HG03139 (cell line): ENCODE data around the gene AKNAD1.

Experiments used
- ATAC-seq: cut with Tn5 transposase; IDR thresholded peaks from one replicate; pipeline ENCODE4 v1.9.1; 2021; ENCODE audit not compliant: unreplicated experiment

Gene AKNAD1

DNA sequence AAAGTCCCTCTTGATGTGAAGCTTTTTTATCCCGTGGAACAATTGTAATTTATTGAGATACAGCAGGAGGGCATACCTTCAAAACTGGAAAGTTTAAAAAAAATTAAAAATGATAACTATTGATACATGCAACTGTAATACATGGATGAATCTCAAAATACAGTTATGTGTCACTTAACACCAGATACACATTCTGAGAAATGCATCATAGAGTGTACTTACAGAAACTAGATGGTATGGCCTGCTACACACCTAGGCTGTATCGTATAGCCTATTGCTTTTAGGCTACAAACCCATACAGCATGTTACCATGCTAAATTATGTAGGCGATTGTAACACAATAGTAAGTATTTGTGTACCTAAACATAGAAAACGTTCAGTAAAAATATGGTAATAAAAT lies 7.1 kb upstream of the AKNAD1 start:
- ATAC-seq: no peak

GRCh38 chr1:108862698-108863477 lies 6.0 kb upstream of the AKNAD1 start:
- ATAC-seq: no peak

- ATAC-seq: no peak
These were observed 5.2 kb upstream of the AKNAD1 start for GRCh38 chr1:108862017-108862610.

GRCh38 chr1:108861566-108861965 lies 4.7 kb upstream of the AKNAD1 start:
- ATAC-seq: no peak

- no peak for ATAC-seq
These were observed 3.5 kb upstream of the AKNAD1 start for GRCh38 chr1:108860190-108860907.

GRCh38 chr1:108858230-108858950 lies 1.5 kb upstream of the AKNAD1 start:
- ATAC-seq: no peak

DNA sequence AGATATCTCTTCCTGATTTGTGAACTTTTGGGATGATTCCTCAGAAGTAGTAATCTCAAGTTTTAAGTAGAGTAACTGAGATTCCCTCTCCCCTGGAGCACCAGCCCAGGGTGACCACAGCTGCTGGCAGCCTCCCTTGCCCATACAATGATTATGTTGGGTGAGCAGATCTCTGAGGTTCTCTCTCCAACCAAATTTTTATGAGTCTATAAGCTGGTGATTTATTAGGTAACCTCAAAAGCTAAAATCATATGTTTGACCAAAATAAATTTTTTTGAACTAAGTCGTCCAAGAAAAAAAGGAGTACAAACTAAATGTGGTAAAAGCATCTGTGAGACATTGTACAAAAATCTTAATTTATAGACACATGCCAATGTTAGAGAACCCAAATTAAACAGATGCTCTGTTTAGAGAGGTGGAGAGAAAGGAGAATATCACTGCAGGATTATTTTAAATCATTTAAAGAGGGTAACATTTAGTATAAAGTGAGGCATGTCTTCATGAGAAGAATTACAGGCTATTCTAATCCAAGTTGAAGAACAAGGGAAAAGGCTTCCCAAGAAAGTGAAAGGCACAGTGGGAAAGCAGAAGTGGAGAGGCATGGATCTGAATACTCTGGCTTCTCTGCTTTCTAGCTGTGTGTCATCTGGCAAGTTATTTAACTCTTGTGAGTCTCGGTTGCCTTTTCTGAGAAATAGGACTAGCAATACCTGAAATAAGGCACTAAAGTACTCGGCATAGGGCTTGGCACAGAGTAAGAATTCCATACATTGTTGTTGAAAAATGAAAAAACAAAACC lies 2.5 kb downstream of the AKNAD1 start:
- no peak for ATAC-seq

DNA sequence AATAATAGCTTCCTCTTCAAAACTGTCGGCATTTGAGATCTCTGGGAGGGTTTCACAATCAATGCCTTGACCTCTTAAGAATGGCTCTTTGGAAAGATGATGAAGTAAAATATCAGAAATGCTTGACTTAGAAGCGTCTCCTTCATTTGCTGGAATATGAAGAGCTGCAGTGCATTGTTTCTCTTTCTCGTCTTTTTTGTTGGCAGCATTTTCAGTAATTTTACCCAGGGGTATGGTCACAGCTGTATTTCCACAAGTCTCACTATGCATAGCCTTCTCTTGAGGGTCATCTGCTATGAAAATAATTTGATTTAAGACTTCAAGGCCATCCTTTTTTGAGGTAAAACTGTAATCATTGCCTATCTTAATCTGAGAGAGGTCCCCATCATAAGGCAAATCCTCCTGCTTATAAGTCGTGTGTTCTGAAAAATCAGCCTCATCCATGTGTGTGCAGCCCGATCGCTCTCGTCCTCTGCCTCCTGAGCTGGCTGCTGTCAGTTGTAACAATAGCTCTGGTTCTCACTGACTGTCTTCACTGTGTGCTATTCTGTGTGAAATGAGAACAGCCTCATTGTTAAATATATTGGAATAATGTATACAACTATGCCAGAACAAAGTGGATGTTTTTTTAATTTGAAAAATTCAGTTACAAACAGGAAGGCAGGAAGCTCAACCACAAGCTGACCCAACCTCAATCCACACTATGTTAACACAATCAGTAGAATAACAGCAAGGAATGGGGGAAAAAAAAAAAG lies 4.5 kb downstream of the AKNAD1 start:
- no peak for ATAC-seq

DNA sequence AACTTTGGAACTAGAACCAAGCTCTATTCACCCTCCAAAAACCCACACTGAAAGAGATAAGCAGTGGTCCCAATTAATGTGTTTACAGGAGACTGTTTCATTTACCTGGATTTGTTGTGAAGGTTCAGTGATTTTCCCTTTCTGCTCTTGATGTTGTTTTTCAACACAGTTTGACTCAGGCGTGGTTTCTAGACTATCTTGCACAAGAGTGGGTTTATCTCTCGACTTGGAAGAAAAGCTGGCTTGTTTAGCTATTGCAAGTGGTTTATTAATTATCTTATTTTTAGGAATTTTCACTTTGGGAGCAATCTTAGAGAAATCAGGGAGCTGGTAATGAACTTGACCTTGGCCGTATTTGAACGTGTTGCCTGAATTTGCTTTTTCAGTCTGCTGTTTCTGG lies 5.3 kb downstream of the AKNAD1 start:
- ATAC-seq: no peak

- ATAC-seq: no peak
These were observed 6.0 kb downstream of the AKNAD1 start for GRCh38 chr1:108850929-108851328.

- ATAC-seq: no peak
These were observed 8.1 kb downstream of the AKNAD1 start for GRCh38 chr1:108848806-108849205.

- ATAC-seq: no peak
These were observed 9.4 kb downstream of the AKNAD1 start for GRCh38 chr1:108847494-108847893.

- no peak for ATAC-seq
These were observed 10.9 kb downstream of the AKNAD1 start for GRCh38 chr1:108845991-108846390.

DNA sequence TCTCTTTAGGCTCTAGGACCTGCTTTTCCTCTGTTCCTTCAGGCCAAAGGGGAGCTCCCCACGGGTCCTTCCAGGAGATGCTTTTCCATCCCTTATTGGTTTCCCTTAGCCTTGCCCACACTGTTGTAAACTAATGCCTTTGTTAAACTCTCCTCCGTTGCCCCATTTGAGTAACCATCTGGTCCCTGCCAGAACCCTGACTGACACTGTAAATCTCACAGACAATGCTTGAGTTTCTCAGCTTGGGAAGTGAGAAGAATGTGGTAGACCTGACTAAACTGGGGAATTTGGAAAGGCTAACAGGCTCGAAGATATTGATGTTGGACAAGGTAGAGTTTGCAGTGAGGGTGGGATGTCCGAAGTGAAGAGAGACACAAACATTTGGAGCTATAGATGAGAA lies 11.4 kb downstream of the AKNAD1 start:
- no peak for ATAC-seq

- no peak for ATAC-seq
These were observed 13.3 kb downstream of the AKNAD1 start for GRCh38 chr1:108843390-108844137.

DNA sequence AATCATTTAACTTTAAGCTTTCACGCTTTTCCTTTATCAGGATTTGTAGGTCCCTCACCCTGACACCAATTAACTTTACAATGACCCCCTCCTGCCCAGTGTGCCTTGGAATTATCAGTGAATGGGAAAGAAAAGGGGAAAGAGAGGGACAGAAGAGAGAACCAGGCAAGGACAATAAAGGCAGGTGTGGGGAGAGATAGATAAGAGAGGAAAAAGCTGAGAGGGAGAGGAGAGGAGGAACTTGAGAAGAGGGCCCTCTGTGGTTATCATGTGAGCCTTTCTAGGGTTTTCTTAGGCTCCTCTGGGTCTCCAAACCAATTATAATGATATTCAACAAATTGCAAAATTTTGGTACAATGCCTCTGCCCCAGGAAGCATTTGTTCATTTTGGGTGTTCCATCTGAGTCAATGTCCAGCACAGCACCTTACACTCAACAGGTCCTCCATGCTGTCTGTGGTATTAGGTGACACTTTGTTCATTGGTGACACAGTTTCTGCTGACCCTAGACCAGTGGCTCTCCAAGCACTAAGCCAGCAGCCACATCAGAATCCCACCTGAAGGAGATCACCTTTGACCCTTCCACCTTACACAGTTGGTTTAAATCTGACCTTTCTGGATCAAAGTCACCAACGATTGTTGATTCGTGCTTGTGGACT lies 14.2 kb downstream of the AKNAD1 start:
- no peak for ATAC-seq

GRCh38 chr1:108841703-108842102 lies 15.2 kb downstream of the AKNAD1 start:
- ATAC-seq: no peak

DNA sequence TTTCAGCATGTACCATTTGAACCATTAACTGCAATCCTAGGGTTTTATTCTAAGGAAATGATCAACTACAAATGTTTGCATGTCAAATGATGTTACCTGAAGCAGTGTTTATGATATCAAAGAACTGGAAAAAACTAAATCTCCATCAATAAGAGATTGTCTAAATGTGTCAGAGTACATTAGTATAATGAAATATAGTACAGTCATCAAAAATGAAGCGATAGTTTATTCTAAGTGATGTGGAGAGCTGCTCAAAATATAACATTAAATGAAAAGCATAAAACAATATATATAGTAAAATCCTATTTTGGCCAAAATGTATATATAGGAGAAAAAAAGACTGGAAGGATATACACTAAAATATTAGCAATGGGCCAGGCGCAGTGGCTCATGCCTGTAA lies 24.0 kb downstream of the AKNAD1 start:
- no peak for ATAC-seq

DNA sequence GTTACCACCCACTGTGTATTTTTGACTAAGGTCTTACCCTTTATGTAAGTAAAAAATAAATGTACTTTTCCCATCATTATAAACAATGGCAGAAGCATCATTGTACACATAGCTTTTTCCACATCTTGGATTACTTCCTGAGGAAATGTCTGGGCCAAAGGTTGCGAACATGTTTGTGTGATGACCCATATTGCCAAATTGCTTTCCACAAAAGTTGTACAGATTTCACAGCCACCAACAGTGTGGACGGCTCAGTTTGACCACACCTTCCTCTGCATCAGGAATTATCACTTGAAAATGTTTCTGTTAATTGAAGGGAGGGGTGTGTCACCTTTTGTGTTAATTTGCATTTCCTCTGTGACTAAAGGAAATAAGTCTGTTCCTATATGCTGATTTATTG lies 25.7 kb downstream of the AKNAD1 start:
- no peak for ATAC-seq
